H9 (cell line): ENCODE results near the gene MED22. TPM values are rescaled to one million over a fixed set of nuclear protein-coding genes. Genes with fewer than 3 reads are reported as not detected.

Experiments used
- DNase-seq: peaks from one replicate; pipeline ENCODE4 v3.0.0-alpha.2; 2017
- H2AFZ ChIP-seq: one replicate; pipeline ENCODE4 v1.6.1; 2013; ENCODE audit warnings: mild to moderate bottlenecking, low read length, control low read depth, moderate library complexity
- H2AK5ac ChIP-seq: 2 replicates; pipeline ENCODE4 v1.6.1; 2013; ENCODE audit warnings: low read length, control low read depth, mixed read lengths; ENCODE audit not compliant: insufficient read length
- H2BK120ac ChIP-seq: one replicate; pipeline ENCODE4 v1.6.1; 2013; ENCODE audit warnings: low read depth, mild to moderate bottlenecking, low read length, control low read depth, inconsistent platforms; ENCODE audit not compliant: poor library complexity, severe bottlenecking
- H2BK12ac ChIP-seq: 2 replicates; pipeline ENCODE4 v1.6.1; 2013; ENCODE audit warnings: low read length, control low read depth, mixed read lengths, low read depth; ENCODE audit not compliant: insufficient read length
- H2BK15ac ChIP-seq: 2 replicates; pipeline ENCODE4 v1.6.1; 2013; ENCODE audit warnings: low read depth, low read length, control low read depth
- H2BK20ac ChIP-seq: one replicate; pipeline ENCODE4 v1.6.1; 2013; ENCODE audit warnings: low read depth, mild to moderate bottlenecking, low read length, control low read depth, inconsistent platforms; ENCODE audit not compliant: poor library complexity, severe bottlenecking
- H2BK5ac ChIP-seq: 2 replicates; pipeline ENCODE4 v1.6.1; 2013; ENCODE audit warnings: low read length, control low read depth, mixed read lengths; ENCODE audit not compliant: insufficient read length
- H3K14ac ChIP-seq: 2 replicates; pipeline ENCODE4 v1.6.1; 2013; ENCODE audit warnings: low read length, control low read depth; ENCODE audit not compliant: insufficient read depth
- H3K18ac ChIP-seq: 2 replicates; pipeline ENCODE4 v1.6.1; 2013; ENCODE audit warnings: low read depth, mild to moderate bottlenecking, mixed read lengths, low read length, control low read depth; ENCODE audit not compliant: insufficient read length
- H3K23ac ChIP-seq: 2 replicates; pipeline ENCODE4 v1.6.1; 2013; ENCODE audit warnings: low read length, control low read depth, mixed read lengths, low read depth; ENCODE audit not compliant: insufficient read length
- H3K23me2 ChIP-seq: 2 replicates; pipeline ENCODE4 v1.6.1; 2013; ENCODE audit warnings: low read depth, mild to moderate bottlenecking, mixed read lengths, low read length, control low read depth; ENCODE audit not compliant: insufficient read length, poor library complexity, severe bottlenecking
- H3K27ac ChIP-seq: 2 replicates; pipeline ENCODE4 v1.5.1; 2013; ENCODE audit warnings: low read length, control low read depth, mixed read lengths, low read depth; ENCODE audit not compliant: insufficient read length
- H3K27me3 ChIP-seq: 2 replicates; pipeline ENCODE4 v1.6.1; 2013; ENCODE audit warnings: low read length, control low read depth, inconsistent platforms; ENCODE audit not compliant: insufficient read depth
- H3K4ac ChIP-seq: 2 replicates; pipeline ENCODE4 v1.6.1; 2013; ENCODE audit warnings: low read depth, mild to moderate bottlenecking, control low read depth, inconsistent platforms, low read length, moderate library complexity
- H3K4me1 ChIP-seq: 2 replicates; pipeline ENCODE4 v1.6.1; 2013; ENCODE audit warnings: low read length, control low read depth, inconsistent platforms; ENCODE audit not compliant: insufficient read depth
- H3K4me2 ChIP-seq: 2 replicates; pipeline ENCODE4 v1.6.1; 2013; ENCODE audit warnings: low read length, control low read depth, mixed read lengths; ENCODE audit not compliant: insufficient read length, insufficient read depth
- H3K56ac ChIP-seq: 2 replicates; pipeline ENCODE4 v1.6.1; 2013; ENCODE audit warnings: low read depth, mild to moderate bottlenecking, mixed read lengths, low read length, control low read depth; ENCODE audit not compliant: insufficient read length
- H3K79me1 ChIP-seq: 2 replicates; pipeline ENCODE4 v1.6.1; 2013; ENCODE audit warnings: low read depth, mild to moderate bottlenecking, moderate library complexity, low read length, control low read depth, inconsistent platforms; ENCODE audit not compliant: insufficient read depth, poor library complexity, severe bottlenecking
- H3K79me2 ChIP-seq: 2 replicates; pipeline ENCODE4 v1.6.1; 2013; ENCODE audit warnings: low read length, control low read depth, inconsistent platforms; ENCODE audit not compliant: insufficient read depth
- H3K9ac ChIP-seq: 2 replicates; pipeline ENCODE4 v1.6.1; 2013; ENCODE audit warnings: low read length, control low read depth, mixed read lengths; ENCODE audit not compliant: insufficient read length; ENCODE audit errors: extremely low read depth
- H3K9me3 ChIP-seq: one replicate; pipeline ENCODE4 v1.6.1; 2013; ENCODE audit warnings: low read depth, low read length, inconsistent platforms; ENCODE audit not compliant: control insufficient read depth
- H3T11ph ChIP-seq: one replicate; pipeline ENCODE4 v1.6.1; 2013; ENCODE audit warnings: mild to moderate bottlenecking, low read length, control low read depth, inconsistent platforms
- H4K20me1 ChIP-seq: one replicate; pipeline ENCODE4 v1.6.1; 2013; ENCODE audit not compliant: control insufficient read depth, insufficient read length, insufficient read depth
- H4K5ac ChIP-seq: 2 replicates; pipeline ENCODE4 v1.6.1; 2013; ENCODE audit warnings: low read depth, mild to moderate bottlenecking, mixed read lengths, low read length, control low read depth; ENCODE audit not compliant: insufficient read length
- H4K8ac ChIP-seq: replicated peaks from 2 replicates; pipeline ENCODE4 v1.6.1; 2013; ENCODE audit warnings: low read length, control low read depth, mixed read lengths, low read depth; ENCODE audit not compliant: insufficient read length
- H4K91ac ChIP-seq: 2 replicates; pipeline ENCODE4 v1.6.1; 2013; ENCODE audit warnings: low read depth, mild to moderate bottlenecking, moderate library complexity, mixed read lengths, low read length, control low read depth; ENCODE audit not compliant: insufficient read length
- H3K27ac Mint-ChIP-seq, 3 experiments: 2 replicates in 2 of 3; 3 replicates in 1 of 3; pipeline ENCODE4 v1.8.0; 2020 to 2021; ENCODE audit warnings: mixed read lengths in 3 of 3, mild to moderate bottlenecking in 1 of 3, moderate library complexity in 1 of 3
- H3K27me3 Mint-ChIP-seq: 2 replicates; pipeline ENCODE4 v1.8.0; 2021; ENCODE audit warnings: low read depth, mild to moderate bottlenecking, moderate library complexity, mixed read lengths
- H3K36me3 Mint-ChIP-seq, 3 experiments: 2 replicates in 2 of 3; 3 replicates in 1 of 3; pipeline ENCODE4 v1.8.0; 2020 to 2021; ENCODE audit warnings: low read depth in 3 of 3, mixed read lengths in 3 of 3; ENCODE audit not compliant: insufficient read depth in 1 of 3
- H3K4me1 Mint-ChIP-seq, 2 experiments: 2 replicates each; pipeline ENCODE4 v1.8.0; 2020; ENCODE audit warnings: mixed read lengths in 2 of 2
- H3K4me3 Mint-ChIP-seq, 2 experiments: 2 replicates in 1 of 2; 3 replicates in 1 of 2; pipeline ENCODE4 v1.8.0; 2020 to 2021; ENCODE audit warnings: mild to moderate bottlenecking in 2 of 2, mixed read lengths in 2 of 2, moderate library complexity in 1 of 2
- H3K9me3 Mint-ChIP-seq, 2 experiments: 2 replicates in 1 of 2; 3 replicates in 1 of 2; pipeline ENCODE4 v1.8.0; 2020; ENCODE audit warnings: mild to moderate bottlenecking in 2 of 2, mixed read lengths in 2 of 2, moderate library complexity in 1 of 2
- CTCF ChIP-seq: fragments of 200-600 bp; sonication (generic); conservative IDR thresholded peaks from 3 replicates; pipeline ENCODE4 v1.8.0; 2021; ENCODE audit warnings: antibody characterized with exemption, mild to moderate bottlenecking
- WGBS: extraction: QIAGEN DNeasy Blood & Tissue Kit; methylation state at CpG from one replicate; pipeline ENCODE4 v1.1.7; 2013; ENCODE audit warnings: missing lambda C conversion rate, low lambda C conversion rate, mixed read lengths; ENCODE audit not compliant: insufficient read length; ENCODE audit errors: extremely low coverage; 5-methylcytosine and 5-hydroxymethylcytosine counted together
- total RNA-seq: library from RNA; stranded (reverse); gene quantifications from 2 replicates; pipeline ENCODE4 v1.2.1, GENCODE V29; 2021

The MED22 gene
- total RNA-seq, 1 experiment from 2014 or later, result 60.1 TPM

DNA sequence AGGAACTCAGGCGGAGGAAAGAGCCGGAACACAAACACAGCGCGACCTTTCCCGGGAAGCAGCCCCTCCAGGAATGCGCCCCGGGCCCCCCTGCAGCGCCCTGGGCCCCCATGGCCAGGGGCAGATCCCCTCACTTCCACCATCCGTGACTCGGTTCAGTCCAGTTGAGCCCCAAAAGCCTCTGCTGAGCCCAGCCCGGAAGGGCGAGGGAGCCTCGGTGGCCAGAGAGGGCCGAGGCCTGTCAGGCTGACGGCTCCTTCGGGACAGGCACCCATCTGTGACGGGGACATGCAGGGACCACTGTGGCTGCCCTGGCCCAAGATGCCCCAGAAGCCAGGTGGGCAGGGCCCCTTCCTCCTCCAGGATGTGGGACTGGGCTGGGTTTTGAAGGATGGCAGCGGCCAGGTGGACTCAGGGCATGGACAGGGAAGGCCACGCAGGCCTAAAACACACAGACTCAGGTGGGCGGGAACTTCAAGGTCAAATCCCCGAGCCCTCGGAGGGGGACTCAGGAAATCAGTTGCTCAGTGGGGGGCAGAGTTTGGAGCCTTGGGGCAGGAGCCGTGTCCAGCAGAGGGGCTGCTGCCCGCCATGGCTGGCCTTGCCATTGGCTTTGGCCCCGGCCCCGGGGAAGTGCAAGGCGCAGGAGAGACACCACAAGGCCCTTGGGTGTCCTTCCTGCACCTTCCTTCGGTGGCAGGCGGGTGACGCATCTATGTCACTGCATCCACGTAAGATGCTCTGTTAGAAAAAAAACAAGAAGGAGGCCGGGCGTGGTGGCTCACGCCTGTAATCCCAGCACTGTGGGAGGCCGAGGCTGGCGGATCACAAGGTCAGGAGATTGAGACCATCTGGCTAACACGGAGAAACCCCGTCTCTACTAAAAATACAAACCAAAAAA, 43.2 kb downstream of the MED22 start:
- H3K27me3 ChIP-seq, result no peaks in the 10 kb centered on the region
- Mint-ChIP-seq H3K36me3 (peaks cover 6 to 7% (median 6%) of the 10 kb centered on the region in 3 experiments; a peak in 5 of 7 replicates), H3K4me1 (peaks cover 0 to under 1% of the 10 kb centered on the region in 2 experiments; a peak in 1 of 4 replicates), H3K4me3 (no peak overlapping the region), H3K9me3 (peaks cover 7 to 8% of the 10 kb centered on the region in 2 experiments), H3K27ac (no peak overlapping the region; a peak in 1 of 7 replicates), H3K27me3 (peaks cover 45% of the 10 kb centered on the region)
- no peak overlapping the region for H2AFZ ChIP-seq
- no peak overlapping the region for H2BK20ac ChIP-seq
- H2BK15ac ChIP-seq, result no peak overlapping the region
- no peak overlapping the region for H3K18ac ChIP-seq
- H3K4me1 ChIP-seq, result no peaks in the 10 kb centered on the region
- TF ChIP-seq CTCF, result no peak
- no peak overlapping the region for H2AK5ac ChIP-seq
- no peak overlapping the region for H3K14ac ChIP-seq
- no peak overlapping the region for H4K91ac ChIP-seq
- no peak overlapping the region for H3K27ac ChIP-seq
- no CpG with 5 or more reads among the region's 38 CpGs for WGBS
- no peaks in the 10 kb centered on the region for H3K23me2 ChIP-seq
- no peak overlapping the region for H3K4me2 ChIP-seq
- H3K79me2 ChIP-seq, result no peaks in the 10 kb centered on the region
- H3T11ph ChIP-seq, result no peak overlapping the region
- H3K9ac ChIP-seq, result no peak overlapping the region
- no peaks in the 10 kb centered on the region for H3K79me1 ChIP-seq
- H2BK5ac ChIP-seq, result no peak overlapping the region
- H3K9me3 ChIP-seq, result no peaks in the 10 kb centered on the region
- no peak overlapping the region for H2BK12ac ChIP-seq
- H3K4ac ChIP-seq, result no peak overlapping the region
- no peak for DNase-seq
- H3K23ac ChIP-seq, result no peak overlapping the region
- no peak overlapping the region for H3K56ac ChIP-seq
- no peak overlapping the region for H4K5ac ChIP-seq
- no peaks in the 10 kb centered on the region for H4K20me1 ChIP-seq
- no peak overlapping the region for H2BK120ac ChIP-seq
- H4K8ac ChIP-seq, result no peak overlapping the region
